KMS-11 (cell line): ENCODE data around the gene APOH.

Source experiments
- H2AFZ ChIP-seq: fragments of 200-600 bp; sonication (generic); 2 replicates; pipeline ENCODE4 v1.6.1; 2016; ENCODE audit warnings: antibody characterized with exemption, mixed run types, low read depth
- H3K27ac ChIP-seq: fragments of 200-600 bp; sonication (generic); 2 replicates; pipeline ENCODE4 v1.6.1; 2016; ENCODE audit warnings: mild to moderate bottlenecking, mixed run types
- H3K27me3 ChIP-seq: fragments of 200-600 bp; sonication (generic); 2 replicates; pipeline ENCODE4 v1.6.1; 2017; ENCODE audit warnings: mild to moderate bottlenecking, low read depth, mixed run types, moderate library complexity; ENCODE audit not compliant: insufficient read depth
- H3K36me3 ChIP-seq: fragments of 200-600 bp; sonication (generic); 2 replicates; pipeline ENCODE4 v1.6.1; 2017; ENCODE audit warnings: mild to moderate bottlenecking, mixed run types; ENCODE audit not compliant: insufficient read depth
- H3K4me1 ChIP-seq: fragments of 200-600 bp; sonication (generic); 2 replicates; pipeline ENCODE4 v1.6.1; 2016; ENCODE audit warnings: mild to moderate bottlenecking, low read depth, mixed run types; ENCODE audit not compliant: poor library complexity, severe bottlenecking
- H3K4me2 ChIP-seq: fragments of 200-600 bp; sonication (generic); 2 replicates; pipeline ENCODE4 v1.7.0; 2016; ENCODE audit warnings: mild to moderate bottlenecking, mixed run types
- H3K4me3 ChIP-seq: fragments of 200-600 bp; sonication (generic); IDR thresholded peaks from 2 replicates; pipeline ENCODE4 v1.6.1; 2017; ENCODE audit warnings: low read depth, low read length, mixed read lengths; ENCODE audit not compliant: insufficient read depth
- H3K79me2 ChIP-seq: fragments of 200-600 bp; sonication (generic); 2 replicates; pipeline ENCODE4 v1.6.1; 2016; ENCODE audit warnings: low read depth, mixed run types; ENCODE audit not compliant: insufficient read depth
- H3K9ac ChIP-seq: fragments of 200-600 bp; sonication (generic); 2 replicates; pipeline ENCODE4 v1.6.1; 2016; ENCODE audit warnings: mild to moderate bottlenecking, mixed run types
- H4K20me1 ChIP-seq: fragments of 200-600 bp; sonication (generic); 2 replicates; pipeline ENCODE4 v1.6.1; 2016; ENCODE audit warnings: mild to moderate bottlenecking, mixed run types; ENCODE audit not compliant: insufficient read depth
- TF ChIP-seq, protein P1 (sequence below): fragments of 200-600 bp; sonication (generic); conservative IDR thresholded peaks from 2 replicates; pipeline ENCODE4 v1.6.1; 2017; ENCODE audit warnings: low read depth, mild to moderate bottlenecking, antibody characterized with exemption, low read length, moderate library complexity, mixed read lengths

The APOH gene

DNA sequence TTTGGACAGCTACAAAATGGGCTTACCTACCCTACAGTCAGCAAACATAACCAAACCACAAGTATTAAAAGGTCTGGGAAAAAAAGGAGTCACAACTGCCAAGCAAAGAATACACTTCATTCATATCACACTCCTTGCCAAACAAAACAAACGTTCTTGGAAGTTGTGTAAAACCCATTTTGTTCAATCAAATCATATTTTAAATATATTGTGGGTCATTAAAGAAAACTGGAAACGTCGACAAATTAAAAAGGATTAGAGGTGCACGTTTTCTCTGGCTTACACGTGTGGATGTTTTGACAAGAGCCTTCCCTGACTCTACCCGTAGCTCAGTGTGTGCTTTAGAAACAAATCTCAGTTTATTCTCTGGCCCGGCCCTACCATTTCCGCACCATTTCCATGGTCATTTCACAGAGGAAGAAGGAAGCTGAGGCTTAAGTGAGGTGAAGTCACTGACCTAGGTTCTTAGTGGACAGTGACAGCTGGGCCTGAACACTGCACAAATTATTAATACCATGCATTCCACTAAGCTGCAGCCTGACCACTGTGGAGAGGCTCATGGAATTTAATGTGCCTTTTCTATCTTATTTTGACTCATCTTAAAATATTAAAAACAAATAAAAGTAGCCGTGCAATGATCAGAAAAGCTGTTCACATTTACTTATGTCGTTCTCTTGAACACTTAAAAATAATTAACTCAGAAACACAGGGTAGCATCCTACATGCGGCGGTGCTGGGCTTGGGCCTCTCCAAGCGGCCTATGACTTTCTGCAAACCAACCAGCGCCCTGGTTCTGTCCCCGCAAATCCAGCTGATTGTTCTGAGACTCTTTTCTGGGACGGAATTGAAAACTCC is 38.2 kb downstream of the APOH start:
- peak overlapping the region; percentile 74 for H3K9ac ChIP-seq

DNA sequence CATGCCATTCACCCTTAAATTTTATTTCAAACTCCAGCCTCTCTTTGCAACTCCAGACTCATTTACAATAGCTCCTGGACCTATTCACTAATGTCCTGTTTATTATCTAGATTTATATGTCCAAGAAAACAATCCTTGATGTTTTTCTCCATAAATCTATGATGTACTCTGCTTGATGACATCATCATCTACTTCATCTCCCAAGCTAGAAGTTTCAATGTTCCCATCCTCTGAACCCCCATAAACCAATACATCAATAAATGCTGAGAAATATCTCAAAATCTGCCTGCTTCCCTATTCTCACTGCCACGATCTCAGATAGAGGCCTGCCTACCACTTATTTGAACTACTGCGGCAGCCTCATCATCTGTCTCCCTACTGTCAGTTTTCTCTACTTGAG is 41.5 kb downstream of the APOH start:
- Histone ChIP-seq H3K27ac (no peak overlapping the region), H2AFZ (no peak overlapping the region), H3K4me3 (no peak overlapping the region), H4K20me1 (no peaks in the 10 kb centered on the region), H3K9ac (no peak overlapping the region), H3K27me3 (no peaks in the 10 kb centered on the region), H3K36me3 (no peaks in the 10 kb centered on the region), H3K4me1 (peaks cover 23% of the 10 kb centered on the region), H3K4me2 (no peak overlapping the region), H3K79me2 (no peaks in the 10 kb centered on the region)
- TF ChIP-seq, protein P1, sequence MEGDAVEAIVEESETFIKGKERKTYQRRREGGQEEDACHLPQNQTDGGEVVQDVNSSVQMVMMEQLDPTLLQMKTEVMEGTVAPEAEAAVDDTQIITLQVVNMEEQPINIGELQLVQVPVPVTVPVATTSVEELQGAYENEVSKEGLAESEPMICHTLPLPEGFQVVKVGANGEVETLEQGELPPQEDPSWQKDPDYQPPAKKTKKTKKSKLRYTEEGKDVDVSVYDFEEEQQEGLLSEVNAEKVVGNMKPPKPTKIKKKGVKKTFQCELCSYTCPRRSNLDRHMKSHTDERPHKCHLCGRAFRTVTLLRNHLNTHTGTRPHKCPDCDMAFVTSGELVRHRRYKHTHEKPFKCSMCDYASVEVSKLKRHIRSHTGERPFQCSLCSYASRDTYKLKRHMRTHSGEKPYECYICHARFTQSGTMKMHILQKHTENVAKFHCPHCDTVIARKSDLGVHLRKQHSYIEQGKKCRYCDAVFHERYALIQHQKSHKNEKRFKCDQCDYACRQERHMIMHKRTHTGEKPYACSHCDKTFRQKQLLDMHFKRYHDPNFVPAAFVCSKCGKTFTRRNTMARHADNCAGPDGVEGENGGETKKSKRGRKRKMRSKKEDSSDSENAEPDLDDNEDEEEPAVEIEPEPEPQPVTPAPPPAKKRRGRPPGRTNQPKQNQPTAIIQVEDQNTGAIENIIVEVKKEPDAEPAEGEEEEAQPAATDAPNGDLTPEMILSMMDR, result no peak

More for the DNA sequence above, 38.2 kb downstream of the APOH start:
- peaks cover 23% of the 10 kb centered on the region for H3K4me1 ChIP-seq
- H2AFZ ChIP-seq, result peak overlapping the region; percentile 95
- no peak overlapping the region for H3K4me3 ChIP-seq
- H3K79me2 ChIP-seq, result no peaks in the 10 kb centered on the region
- H3K27ac ChIP-seq, result 0 out of 2 replicates have a peak overlapping the region, but pooled peaks have one; percentile 40
- H3K36me3 ChIP-seq, result no peaks in the 10 kb centered on the region
- TF ChIP-seq, protein P1, result no peak
- no peaks in the 10 kb centered on the region for H3K27me3 ChIP-seq
- peak overlapping the region; percentile 94 for H3K4me2 ChIP-seq
- no peaks in the 10 kb centered on the region for H4K20me1 ChIP-seq

DNA sequence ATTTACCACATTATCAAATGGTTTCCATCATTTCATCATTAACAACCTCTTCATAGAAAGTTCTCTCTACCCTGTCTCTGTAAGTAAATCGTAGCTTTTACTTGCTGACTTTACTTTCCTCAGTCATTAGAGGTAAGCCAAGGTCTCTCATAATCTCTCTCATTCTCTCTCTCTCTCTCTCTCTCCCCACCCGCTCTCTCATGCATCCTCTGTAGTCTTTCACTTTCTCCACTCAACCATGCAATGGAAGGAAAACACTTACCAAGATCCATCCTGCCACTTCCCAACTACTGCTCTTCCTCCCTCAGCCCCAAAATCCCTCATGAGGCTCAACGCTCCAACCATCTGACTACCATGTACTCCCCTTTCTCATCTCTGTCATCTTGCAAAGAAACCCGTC is 43.4 kb downstream of the APOH start:
- H3K36me3 ChIP-seq, result no peaks in the 10 kb centered on the region
- peaks cover 14% of the 10 kb centered on the region for H3K4me1 ChIP-seq
- H4K20me1 ChIP-seq, result no peaks in the 10 kb centered on the region
- H3K27me3 ChIP-seq, result no peaks in the 10 kb centered on the region
- no peak overlapping the region for H3K9ac ChIP-seq
- no peaks in the 10 kb centered on the region for H3K79me2 ChIP-seq
- TF ChIP-seq, protein P1, result no peak
- H2AFZ ChIP-seq, result no peak overlapping the region
- H3K27ac ChIP-seq, result no peak overlapping the region
- no peak overlapping the region for H3K4me3 ChIP-seq
- H3K4me2 ChIP-seq, result no peak overlapping the region

DNA sequence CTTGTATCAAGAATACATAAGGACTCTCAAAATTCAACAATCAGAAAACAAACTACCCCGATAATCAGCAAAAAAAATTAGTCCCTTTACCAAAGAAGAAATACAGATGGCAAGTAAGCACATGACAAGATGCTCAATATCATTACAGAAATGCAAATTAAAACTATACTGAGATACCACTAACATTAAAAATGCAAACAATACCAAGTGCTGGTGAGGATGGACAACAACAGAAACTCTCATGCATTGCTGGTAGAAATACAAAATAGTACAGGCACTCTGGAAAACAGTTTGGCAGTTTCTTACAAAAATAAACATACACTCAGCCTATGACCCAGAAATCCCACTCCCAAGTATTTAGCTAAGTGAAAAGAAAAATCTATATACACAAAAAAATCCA is 44.8 kb downstream of the APOH start:
- Histone ChIP-seq H4K20me1 (no peaks in the 10 kb centered on the region), H3K27ac (no peak overlapping the region), H3K4me1 (no peaks in the 10 kb centered on the region), H3K36me3 (no peaks in the 10 kb centered on the region), H3K79me2 (no peaks in the 10 kb centered on the region), H3K9ac (no peak overlapping the region), H2AFZ (no peak overlapping the region), H3K4me3 (no peak overlapping the region), H3K4me2 (no peak overlapping the region), H3K27me3 (no peaks in the 10 kb centered on the region)
- TF ChIP-seq, protein P1, result no peak
